GM18868 (cell line): Measurements from ENCODE around the gene OR2B6.
"Not testable (repeated sequence)": the region's sequence is repeated elsewhere in the genome, so short reads cannot be mapped to it uniquely, and the experiment has no call there.

Experiments
- ATAC-seq: cut with Tn5 transposase; IDR thresholded peaks from one replicate; pipeline ENCODE4 v1.9.1; 2021; ENCODE audit warnings: mild to moderate bottlenecking, moderate library complexity; ENCODE audit not compliant: unreplicated experiment

OR2B6 gene

GRCh38 chr6:27956941-27957340 lies at the start of gene OR2B6:
OR2B6 (plus strand) TSS chr6:27957241; CDS start chr6:27957241, 0 bp downstream.
- no peak for ATAC-seq

DNA sequence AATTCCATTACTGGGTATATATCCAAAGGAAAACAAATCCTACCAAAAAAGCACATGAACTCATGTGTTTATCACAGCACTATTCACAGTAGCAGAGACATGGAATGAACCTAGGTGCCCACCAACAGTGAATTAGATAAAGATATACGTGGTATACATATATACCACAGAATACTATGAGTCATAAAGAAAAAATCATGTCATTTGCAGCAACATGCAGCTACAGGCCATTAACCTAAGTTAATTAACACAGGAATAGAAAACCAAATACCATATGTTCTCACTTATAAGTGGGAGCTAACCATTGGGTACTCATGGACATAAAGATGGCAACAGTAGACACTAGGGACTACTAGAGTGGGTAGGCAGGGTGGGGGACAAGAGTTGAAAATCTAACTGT lies 49.0 kb upstream of the OR2B6 start:
- no peak for ATAC-seq

- ATAC-seq, result no peak
These were observed 45.0 kb upstream of the OR2B6 start, which contains the start of gene OR2B2 for GRCh38 chr6:27911956-27912446. OR2B2 (minus strand) TSS chr6:27912396; CDS start chr6:27912319, 77 bp downstream.

GRCh38 chr6:27922949-27923348 lies 34.1 kb upstream of the OR2B6 start:
- ATAC-seq, result no peak

- no peak for ATAC-seq
These were observed 32.9 kb upstream of the OR2B6 start for GRCh38 chr6:27924179-27924578.

GRCh38 chr6:27928041-27928440 lies 29.0 kb upstream of the OR2B6 start:
- ATAC-seq, result not testable (repeated sequence)

DNA sequence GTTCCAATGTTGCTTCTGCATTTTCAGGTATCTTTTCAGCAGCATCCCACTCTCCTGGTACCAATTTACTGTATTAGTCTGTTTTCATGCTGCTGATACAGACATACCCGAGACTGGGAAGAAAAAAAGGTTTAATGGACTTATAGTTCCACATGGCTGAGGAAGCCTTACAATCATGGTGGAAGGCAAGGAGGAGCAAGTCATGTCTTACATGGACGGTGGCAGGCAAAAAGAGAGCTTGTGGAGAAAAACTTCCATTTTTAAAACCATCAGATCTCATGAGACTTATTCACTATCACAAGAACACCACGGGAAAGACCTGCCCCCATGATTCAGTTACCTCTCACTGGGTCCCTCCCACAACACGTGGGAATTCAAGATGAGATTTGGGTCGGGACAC lies 27.1 kb upstream of the OR2B6 start:
- ATAC-seq, result not testable (repeated sequence)

GRCh38 chr6:27931209-27931608 lies 25.8 kb upstream of the OR2B6 start:
- no peak for ATAC-seq

- no peak for ATAC-seq
These were observed 16.3 kb upstream of the OR2B6 start for GRCh38 chr6:27940766-27941165.

GRCh38 chr6:27943072-27943471 lies 14.0 kb upstream of the OR2B6 start:
- not testable (repeated sequence) for ATAC-seq

DNA sequence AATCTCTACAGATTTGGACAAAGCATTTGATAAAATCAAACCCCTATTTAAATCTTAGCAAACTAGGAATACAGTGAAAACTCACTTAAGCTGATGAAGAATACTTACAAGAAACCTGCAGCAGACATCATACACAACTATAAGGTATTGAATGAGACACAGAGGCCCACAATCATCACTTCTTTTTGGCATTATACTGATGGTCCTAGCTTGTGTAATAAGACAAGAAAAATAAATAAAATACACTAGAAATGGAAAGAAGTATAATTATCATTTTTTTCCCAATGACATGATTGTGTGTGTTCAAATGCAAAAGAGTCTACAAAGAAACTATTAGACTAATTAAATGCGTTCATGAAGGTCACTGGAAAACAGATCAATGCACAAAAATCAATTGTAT lies 8.8 kb upstream of the OR2B6 start:
- ATAC-seq, result no peak

GRCh38 chr6:27951040-27951439 lies 6.0 kb upstream of the OR2B6 start:
- no peak for ATAC-seq

- ATAC-seq, result no peak
These were observed 475 bp downstream of the OR2B6 start for GRCh38 chr6:27957516-27957915.

- ATAC-seq, result no peak
These were observed 5.5 kb downstream of the OR2B6 start for GRCh38 chr6:27962506-27962905.

DNA sequence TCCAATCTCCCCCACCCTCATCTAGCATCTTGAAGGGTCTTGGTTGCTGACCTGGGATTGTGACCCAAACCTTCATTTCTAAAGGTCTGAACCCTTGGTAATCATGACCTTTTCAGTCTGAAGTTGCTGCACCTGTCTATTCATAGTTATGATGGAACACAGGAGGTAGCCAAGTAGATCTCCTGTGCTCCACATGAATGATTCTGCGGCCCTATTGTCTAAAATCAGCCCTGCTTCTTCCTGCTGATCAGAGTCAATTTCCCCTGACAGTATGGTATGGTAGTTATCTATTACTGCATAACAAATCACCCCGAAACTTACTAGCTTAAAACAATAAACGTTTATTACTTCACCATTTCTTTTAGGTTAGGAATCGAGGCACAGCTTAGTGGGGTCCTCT lies 9.0 kb downstream of the OR2B6 start:
- no peak for ATAC-seq

DNA sequence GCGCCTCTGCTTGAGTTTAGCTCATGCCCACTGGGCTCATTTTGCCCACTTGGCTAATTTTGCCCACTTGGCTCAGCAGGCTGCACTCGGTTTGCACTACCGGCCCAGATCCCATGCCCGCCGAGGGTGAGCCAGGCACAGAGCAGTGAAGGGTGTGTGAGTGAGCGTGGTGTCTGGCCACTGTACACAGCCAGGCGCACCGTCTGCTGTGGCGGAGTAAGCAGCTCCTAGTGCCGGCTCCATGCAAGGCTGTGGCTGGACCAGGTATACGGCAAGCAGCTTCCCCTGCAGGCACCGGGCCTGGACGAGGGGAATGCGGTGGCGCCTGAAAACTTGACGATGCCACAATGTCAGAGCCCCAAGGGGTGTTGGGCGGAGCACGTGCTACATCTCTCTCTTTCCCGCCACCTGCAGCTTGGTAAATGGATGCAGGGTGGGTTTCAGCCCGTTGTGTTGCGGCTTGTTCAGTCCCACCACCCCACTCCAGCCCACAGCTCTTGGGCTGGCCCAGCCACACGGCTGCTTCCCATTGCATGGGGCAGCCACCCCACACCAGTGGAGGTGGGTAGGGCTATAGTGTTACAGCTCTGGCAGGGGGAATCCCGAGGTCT lies 9.9 kb downstream of the OR2B6 start:
- ATAC-seq, result no peak

- ATAC-seq, result no peak
These were observed 13.4 kb downstream of the OR2B6 start for GRCh38 chr6:27970444-27970843.

DNA sequence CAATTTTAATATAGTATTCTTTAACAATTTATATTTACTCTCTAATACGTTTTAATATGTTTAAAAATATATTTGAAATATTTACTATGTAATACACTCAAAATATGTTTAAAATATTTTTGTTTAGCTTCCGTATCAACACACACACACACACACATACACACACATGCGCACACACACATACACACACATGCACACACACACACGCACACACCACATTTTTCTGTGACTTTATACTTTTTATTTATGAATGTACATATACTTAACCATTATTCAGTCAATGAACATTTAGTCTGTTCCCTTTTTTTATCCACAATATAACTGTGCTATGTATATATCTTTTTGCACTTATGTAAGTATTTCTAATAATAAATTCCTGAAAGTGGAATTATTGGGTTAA lies 15.7 kb downstream of the OR2B6 start:
- no peak for ATAC-seq

DNA sequence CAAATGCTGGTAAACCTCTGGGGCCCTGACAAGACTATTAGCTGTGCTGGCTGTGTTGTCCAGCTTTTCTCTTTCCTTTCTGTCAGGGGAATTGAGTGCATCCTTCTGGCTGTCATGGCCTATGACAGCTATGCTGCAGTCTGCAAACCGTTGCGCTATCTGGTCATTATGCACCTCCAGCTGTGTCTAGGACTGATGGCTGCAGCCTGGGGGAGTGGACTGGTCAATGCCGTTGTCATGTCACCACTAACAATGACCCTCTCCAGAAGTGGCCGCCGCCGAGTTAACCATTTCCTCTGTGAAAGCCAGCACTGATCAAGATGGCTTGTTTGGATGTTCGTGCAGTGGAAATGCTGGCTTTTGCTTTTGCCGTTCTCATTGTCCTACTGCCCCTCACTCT lies 20.3 kb downstream of the OR2B6 start:
- no peak for ATAC-seq

- no peak for ATAC-seq
These were observed 21.7 kb downstream of the OR2B6 start for GRCh38 chr6:27978705-27979104.

- no peak for ATAC-seq
These were observed 23.1 kb downstream of the OR2B6 start for GRCh38 chr6:27980111-27980510.

- no peak for ATAC-seq
These were observed 30.1 kb downstream of the OR2B6 start for GRCh38 chr6:27986928-27987725.
